Neutrophil (primary cell): ENCODE data around the gene PSKH1.

Experiments
- H3K27ac ChIP-seq: fragments of 200-600 bp; sonication (generic); 2 replicates; pipeline ENCODE4 v1.5.1; 2016; ENCODE audit warnings: mild to moderate bottlenecking, moderate library complexity
- H3K27me3 ChIP-seq: fragments of 200-600 bp; sonication (generic); 2 replicates; pipeline ENCODE4 v1.6.0; 2016; ENCODE audit warnings: mild to moderate bottlenecking
- H3K36me3 ChIP-seq: fragments of 200-600 bp; sonication (generic); 2 replicates; pipeline ENCODE4 v1.5.1; 2017
- H3K4me1 ChIP-seq, 2 experiments: fragments of 200-600 bp in 1 of 2; sonication (generic) in 1 of 2; 1 replicate in 1 of 2; 2 replicates in 1 of 2; pipeline versions ENCODE4 v1.5.1 to v1.6.1; 2013 to 2016; ENCODE audit warnings: low read depth in 1 of 2, low read length in 1 of 2, mild to moderate bottlenecking in 1 of 2, moderate library complexity in 1 of 2; ENCODE audit not compliant: control insufficient read depth in 1 of 2, insufficient read depth in 1 of 2
- H3K4me3 ChIP-seq, 2 experiments: fragments of 200-600 bp in 1 of 2; sonication (generic) in 1 of 2; 1 replicate in 1 of 2; 2 replicates in 1 of 2; pipeline ENCODE4 v1.5.1; 2013 to 2016; ENCODE audit warnings: low read depth in 1 of 2, low read length in 1 of 2, mild to moderate bottlenecking in 1 of 2, moderate library complexity in 1 of 2
- H3K9me3 ChIP-seq: fragments of 200-600 bp; sonication (generic); 2 replicates; pipeline ENCODE4 v1.5.1; 2016
- CTCF ChIP-seq: fragments of 200-600 bp; sonication (generic); IDR thresholded peaks from 2 replicates; pipeline ENCODE4 v1.5.1; 2016; ENCODE audit warnings: antibody characterized with exemption

PSKH1 gene

DNA sequence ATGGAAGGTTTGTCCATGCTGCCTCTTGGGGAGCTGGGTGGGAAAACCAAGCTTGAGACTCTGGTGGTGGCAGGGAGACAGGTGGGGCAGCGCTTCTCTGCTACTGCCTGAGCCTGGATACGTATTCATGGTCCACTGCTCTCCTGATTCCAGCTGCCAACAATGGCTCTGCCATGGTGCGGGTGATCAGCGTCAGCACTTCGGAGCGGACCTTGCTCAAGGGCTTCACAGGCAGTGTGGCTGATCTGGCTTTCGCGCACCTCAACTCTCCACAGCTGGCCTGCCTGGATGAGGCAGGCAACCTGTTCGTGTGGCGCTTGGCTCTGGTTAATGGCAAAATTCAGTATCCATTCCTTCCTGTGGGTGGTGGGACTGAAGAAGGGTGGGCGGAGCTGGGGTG, 16.0 kb upstream of the PSKH1 start:
- H3K27ac ChIP-seq, result no peak overlapping the region
- peaks cover 20 to 21% of the 10 kb centered on the region in 2 experiments for H3K4me1 ChIP-seq
- H3K36me3 ChIP-seq, result peaks cover 62% of the 10 kb centered on the region
- H3K9me3 ChIP-seq, result no peaks in the 10 kb centered on the region
- H3K27me3 ChIP-seq, result no peaks in the 10 kb centered on the region
- no peak for TF ChIP-seq CTCF
- no peak overlapping the region for H3K4me3 ChIP-seq

DNA sequence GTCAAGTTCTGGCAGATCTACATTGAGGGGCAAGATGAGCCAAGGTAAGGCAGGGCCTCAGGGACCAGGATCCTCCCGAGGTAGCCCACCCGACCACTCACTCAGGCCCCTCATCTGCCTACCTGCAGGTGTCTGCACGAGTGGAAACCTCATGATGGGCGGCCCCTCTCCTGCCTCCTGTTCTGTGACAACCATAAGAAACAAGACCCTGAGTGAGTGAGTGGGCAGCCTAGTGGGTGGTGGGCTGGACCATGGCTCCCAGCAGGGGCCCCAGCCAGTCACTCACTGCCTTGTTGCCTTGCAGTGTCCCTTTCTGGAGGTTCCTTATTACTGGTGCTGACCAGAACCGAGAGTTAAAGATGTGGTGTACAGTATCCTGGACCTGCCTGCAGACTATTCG, 14.8 kb upstream of the PSKH1 start:
- no peak for TF ChIP-seq CTCF
- no peak overlapping the region for H3K4me3 ChIP-seq
- H3K27me3 ChIP-seq, result no peaks in the 10 kb centered on the region
- no peaks in the 10 kb centered on the region for H3K9me3 ChIP-seq
- no peak overlapping the region for H3K27ac ChIP-seq
- H3K36me3 ChIP-seq, result peaks cover 73% of the 10 kb centered on the region
- peaks cover 13 to 14% of the 10 kb centered on the region in 2 experiments for H3K4me1 ChIP-seq

DNA sequence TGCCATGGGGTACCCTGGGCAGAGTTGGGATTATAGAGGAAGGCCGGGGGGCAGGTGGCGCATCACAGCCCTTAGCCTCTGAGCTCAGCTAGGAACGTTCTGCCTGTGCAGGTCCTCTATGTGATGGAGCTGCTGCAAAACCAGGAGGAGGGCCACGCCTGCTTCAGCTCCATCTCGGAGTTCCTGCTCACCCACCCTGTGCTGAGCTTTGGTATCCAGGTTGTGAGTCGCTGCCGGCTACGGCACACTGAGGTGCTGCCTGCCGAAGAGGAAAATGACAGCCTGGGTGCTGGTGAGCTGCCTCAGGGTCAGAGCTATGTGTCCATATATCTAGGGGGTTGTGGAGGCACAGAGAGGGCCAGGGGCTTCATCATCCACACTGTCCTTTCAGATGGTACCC, 14.2 kb upstream of the PSKH1 start:
- no peaks in the 10 kb centered on the region for H3K9me3 ChIP-seq
- no peak for TF ChIP-seq CTCF
- H3K4me3 ChIP-seq, result no peak overlapping the region
- H3K4me1 ChIP-seq, result peaks cover 8% of the 10 kb centered on the region in 2 experiments
- H3K36me3 ChIP-seq, result peaks cover 79% of the 10 kb centered on the region
- H3K27ac ChIP-seq, result no peak overlapping the region
- H3K27me3 ChIP-seq, result no peaks in the 10 kb centered on the region

- no peaks in the 10 kb centered on the region for H3K9me3 ChIP-seq
- H3K27me3 ChIP-seq, result no peaks in the 10 kb centered on the region
- no peak overlapping the region for H3K4me3 ChIP-seq
- no peak for TF ChIP-seq CTCF
- no peak overlapping the region for H3K27ac ChIP-seq
- peaks cover 86% of the 10 kb centered on the region for H3K36me3 ChIP-seq
- peaks cover 1 to 2% of the 10 kb centered on the region in 2 experiments for H3K4me1 ChIP-seq
Measured at GRCh38 chr16:67879462-67879861, 13.6 kb upstream of the PSKH1 start.

DNA sequence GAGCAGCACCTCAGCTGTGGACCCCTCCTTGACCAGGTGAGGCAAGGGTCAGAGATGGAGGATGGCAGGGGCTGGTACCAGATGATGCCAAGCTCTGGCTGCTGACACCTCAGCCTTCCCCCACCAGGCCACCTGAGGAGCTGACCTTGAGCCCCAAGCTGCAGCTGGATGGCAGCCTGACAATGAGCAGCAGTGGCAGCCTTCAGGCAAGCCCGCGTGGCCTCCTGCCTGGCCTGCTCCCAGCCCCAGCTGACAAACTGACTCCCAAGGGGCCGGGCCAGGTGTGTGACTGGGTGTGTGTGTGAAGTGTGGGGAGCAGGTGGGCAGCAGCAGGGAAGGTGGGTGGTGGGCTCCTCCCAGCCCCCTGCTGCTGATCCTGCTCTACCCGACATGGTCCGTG, 13.1 kb upstream of the PSKH1 start:
- Histone ChIP-seq H3K4me3 (no peak overlapping the region), H3K4me1 (no peaks in the 10 kb centered on the region), H3K27ac (no peak overlapping the region), H3K27me3 (no peaks in the 10 kb centered on the region), H3K36me3 (peaks cover 90% of the 10 kb centered on the region), H3K9me3 (no peaks in the 10 kb centered on the region)
- TF ChIP-seq CTCF, result no peak

GRCh38 chr16:67880584-67880983, 12.5 kb upstream of the PSKH1 start:
- Histone ChIP-seq H3K36me3 (peaks cover 97% of the 10 kb centered on the region), H3K9me3 (no peaks in the 10 kb centered on the region), H3K27me3 (no peaks in the 10 kb centered on the region), H3K27ac (no peak overlapping the region), H3K4me1 (no peaks in the 10 kb centered on the region), H3K4me3 (no peak overlapping the region)
- TF ChIP-seq CTCF, result no peak
